Measurements from ENCODE around the gene ZNF326.
"Not testable (repeated sequence)": the region's sequence is repeated elsewhere in the genome, so short reads cannot be mapped to it uniquely, and the experiment has no call there.

ZNF326 gene

DNA sequence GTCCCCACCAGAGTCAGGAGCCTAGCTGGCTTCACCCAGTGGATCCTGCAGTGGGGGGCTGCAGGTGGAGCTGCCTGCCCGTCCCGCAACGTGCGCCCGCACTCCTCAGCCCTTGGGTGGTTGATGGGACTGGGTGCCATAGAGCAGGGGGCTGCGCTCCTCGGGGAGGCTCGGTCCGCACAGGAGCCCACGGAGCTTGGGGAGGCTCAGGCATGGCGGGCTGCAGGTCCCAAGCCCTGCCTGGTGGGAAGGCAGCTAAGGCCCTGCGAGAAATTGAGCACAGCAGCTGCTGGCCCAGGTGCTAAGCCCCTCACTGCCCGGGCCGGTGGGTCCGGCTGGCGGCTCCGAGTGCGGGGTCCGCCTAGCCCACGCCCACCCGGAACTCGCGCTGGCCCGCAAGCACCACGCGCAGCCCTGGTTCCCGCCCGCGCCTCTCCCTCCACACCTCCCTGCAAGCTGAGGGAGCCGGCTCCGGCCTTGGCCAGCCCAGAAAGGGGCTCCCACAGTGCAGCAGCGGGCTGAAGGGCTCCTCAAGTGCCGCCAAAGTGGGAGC, 10.3 kb upstream of the ZNF326 start:
- H3K27me3 Mint-ChIP-seq, H3K27ac Mint-ChIP-seq, H3K4me3 Mint-ChIP-seq, H3K9me3 Mint-ChIP-seq, H3K36me3 Mint-ChIP-seq, H3K4me1 Mint-ChIP-seq: not testable (repeated sequence)

DNA sequence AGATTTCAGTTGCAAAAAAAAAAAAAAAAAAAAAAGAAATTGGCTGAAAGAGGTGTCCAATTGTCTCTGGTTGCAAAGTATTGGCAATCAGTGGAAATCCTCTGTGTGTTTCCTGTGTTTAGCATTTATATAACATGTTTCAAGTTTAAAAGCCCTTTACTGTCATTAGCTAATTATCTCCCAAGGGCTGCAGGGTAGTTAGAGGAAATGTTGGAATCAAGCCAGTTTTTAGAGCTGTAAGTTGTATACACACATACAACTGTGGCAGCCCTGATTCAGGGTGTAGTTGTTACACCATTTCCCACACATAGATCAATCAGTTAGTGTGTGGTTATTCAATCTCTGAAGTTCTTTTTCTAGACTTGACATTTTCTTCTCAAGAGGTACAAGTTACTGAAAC, 8.9 kb upstream of the ZNF326 start:
- Mint-ChIP-seq H3K27ac (no peak overlapping the region), H3K36me3 (no peaks in the 10 kb centered on the region), H3K4me3 (no peak overlapping the region), H3K27me3 (no peaks in the 10 kb centered on the region), H3K4me1 (no peaks in the 10 kb centered on the region), H3K9me3 (no peaks in the 10 kb centered on the region)

DNA sequence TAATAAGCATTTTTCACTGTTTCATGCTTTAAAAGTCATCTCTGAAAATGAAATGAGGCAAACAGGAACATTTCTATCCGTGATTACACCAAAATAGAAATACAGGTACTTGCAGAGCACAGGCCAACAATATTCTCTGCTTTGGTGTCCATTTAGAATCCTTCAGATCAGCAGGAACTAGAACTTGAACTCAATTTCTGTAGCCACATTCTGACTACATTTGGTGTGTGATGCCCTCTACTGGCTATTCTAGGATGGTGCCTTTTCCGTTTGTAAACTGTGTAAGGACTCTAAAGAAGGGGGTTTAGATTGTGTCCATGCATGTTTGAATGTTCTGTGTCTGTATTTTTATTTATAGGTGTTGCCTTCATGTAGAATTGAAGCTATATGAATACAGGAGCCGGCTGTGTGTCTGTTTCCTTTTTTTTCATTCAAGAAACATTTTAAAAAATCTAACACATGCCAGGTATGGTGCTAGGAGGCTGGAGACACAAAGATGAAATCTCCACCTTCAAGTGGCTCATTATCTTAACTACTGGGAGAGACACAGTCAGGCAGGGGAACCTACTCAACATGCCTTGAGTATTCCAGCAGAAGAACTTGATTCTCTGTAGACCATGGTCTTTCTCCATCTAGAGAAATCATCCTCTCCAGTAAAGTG, 7.6 kb upstream of the ZNF326 start:
- Mint-ChIP-seq H3K4me3 (no peak overlapping the region), H3K4me1 (peaks cover 11% of the 10 kb centered on the region), H3K9me3 (no peaks in the 10 kb centered on the region), H3K36me3 (no peaks in the 10 kb centered on the region), H3K27me3 (no peaks in the 10 kb centered on the region), H3K27ac (no peak overlapping the region)

DNA sequence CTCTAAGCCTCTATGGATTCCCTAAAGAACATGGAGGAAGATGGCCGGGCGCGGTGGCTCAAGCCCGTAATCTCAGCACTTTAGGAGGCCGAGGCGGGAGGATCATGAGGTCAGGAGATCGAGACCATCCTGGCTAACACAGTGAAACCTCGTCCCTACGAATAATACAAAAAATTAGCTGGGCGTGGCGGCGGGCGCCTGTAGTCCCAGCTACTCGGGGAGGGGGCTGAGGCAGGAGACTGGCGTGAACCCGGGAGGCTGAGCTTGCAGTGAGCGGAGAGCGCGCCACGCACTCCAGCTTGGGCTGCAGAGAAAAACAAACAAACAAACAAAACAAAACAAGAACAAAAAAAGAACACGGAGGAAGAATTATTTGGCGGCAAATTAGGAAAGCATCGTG, 5.8 kb upstream of the ZNF326 start:
- no peaks in the 10 kb centered on the region for H3K9me3 Mint-ChIP-seq
- H3K4me1 Mint-ChIP-seq, result peaks cover 11% of the 10 kb centered on the region
- no peaks in the 10 kb centered on the region for H3K36me3 Mint-ChIP-seq
- H3K4me3 Mint-ChIP-seq, result no peak overlapping the region
- no peaks in the 10 kb centered on the region for H3K27me3 Mint-ChIP-seq
- no peak overlapping the region for H3K27ac Mint-ChIP-seq

DNA sequence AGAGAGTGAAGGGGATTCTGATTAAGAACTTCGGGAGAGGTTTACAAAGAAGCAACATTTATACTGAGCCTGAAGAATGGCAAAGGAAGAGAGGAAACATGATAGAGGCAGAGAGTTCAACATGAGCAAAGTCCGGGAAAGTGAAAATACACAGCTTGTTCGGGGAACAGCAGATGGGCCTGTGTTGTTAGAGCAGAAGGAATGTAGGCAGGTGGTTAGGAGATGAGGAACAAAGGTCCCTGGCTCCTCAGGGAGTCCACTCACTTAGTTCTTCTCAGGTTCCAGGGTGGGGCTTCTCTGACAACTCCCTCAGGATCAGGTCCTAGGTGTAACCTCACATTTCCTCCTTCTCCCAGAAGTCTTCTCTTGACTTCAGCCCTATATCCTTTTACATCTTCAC, 5.1 kb upstream of the ZNF326 start:
- no peaks in the 10 kb centered on the region for H3K27me3 Mint-ChIP-seq
- H3K36me3 Mint-ChIP-seq, result no peaks in the 10 kb centered on the region
- no peaks in the 10 kb centered on the region for H3K9me3 Mint-ChIP-seq
- peaks cover 11% of the 10 kb centered on the region for H3K4me1 Mint-ChIP-seq
- H3K4me3 Mint-ChIP-seq, result no peak overlapping the region
- no peak overlapping the region for H3K27ac Mint-ChIP-seq

DNA sequence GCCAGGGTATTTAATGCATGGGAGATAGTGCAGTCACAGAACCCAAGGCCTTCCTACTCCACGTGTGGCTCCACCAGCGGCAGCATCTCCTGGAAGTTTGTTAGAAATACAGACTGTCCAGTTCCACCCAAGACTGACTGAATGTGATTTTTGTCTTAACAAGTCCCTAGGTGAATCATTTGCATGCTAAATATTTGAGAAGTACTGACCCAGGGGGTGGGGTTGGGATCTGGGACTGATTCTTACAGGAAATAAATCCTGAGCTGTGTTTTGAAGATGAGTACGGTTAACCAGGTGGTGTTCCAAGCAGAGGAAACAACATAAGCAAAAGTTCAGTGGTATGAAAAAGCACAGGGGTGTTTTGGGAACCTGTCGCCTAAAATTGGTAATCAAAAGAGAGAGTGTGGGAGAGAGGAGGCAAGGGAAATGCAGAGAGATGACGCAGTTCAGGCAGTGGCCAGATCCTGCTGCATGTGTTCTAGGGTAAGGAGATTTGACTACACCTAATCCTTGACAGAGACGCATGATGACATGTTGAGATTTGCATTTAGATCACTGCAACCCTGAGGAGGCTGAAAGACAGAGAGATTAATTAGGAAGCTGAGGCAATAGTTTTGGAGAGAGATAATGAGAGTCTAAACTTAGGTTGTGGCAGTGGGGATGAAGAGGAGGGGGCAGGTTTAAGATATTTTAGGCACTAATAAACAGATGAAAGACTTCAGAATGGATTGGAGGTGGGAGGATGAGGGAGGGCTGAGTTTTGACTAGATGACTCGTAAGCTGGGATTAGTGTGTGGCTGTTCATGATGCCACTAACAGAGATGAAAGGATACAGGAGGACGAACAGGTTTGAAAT, 3.7 kb upstream of the ZNF326 start:
- no peak overlapping the region for H3K4me3 Mint-ChIP-seq
- no peaks in the 10 kb centered on the region for H3K9me3 Mint-ChIP-seq

DNA sequence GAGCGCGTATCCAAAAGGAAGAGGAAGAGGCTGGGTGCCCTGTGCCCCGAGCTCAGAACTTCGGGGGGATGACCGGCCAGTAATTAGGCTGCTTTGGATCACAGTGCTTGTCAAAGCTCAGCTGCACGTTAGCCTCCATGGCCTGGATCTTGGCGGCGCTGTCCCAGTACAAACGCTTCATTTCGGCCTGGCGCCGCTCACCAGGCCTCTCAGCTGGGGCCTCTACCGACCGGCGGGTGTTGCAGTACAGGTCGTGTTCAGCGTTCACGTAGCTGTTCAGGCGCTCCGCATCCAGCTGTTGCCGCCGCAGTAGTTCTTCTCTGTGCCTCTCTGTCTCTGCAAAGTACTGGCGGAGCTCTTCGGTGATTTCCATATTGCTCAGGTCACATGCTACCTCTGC, 1.4 kb upstream of the ZNF326 start:
- no peak overlapping the region for H3K27ac Mint-ChIP-seq
- H3K36me3 Mint-ChIP-seq, result peaks cover 8% of the 10 kb centered on the region
- H3K9me3 Mint-ChIP-seq, result no peaks in the 10 kb centered on the region
- no peaks in the 10 kb centered on the region for H3K27me3 Mint-ChIP-seq
- H3K4me1 Mint-ChIP-seq, result peaks cover 43% of the 10 kb centered on the region
- H3K4me3 Mint-ChIP-seq, result no peak overlapping the region

More for the DNA sequence above, 3.7 kb upstream of the ZNF326 start:
- H3K36me3 Mint-ChIP-seq, result no peaks in the 10 kb centered on the region
- no peak overlapping the region for H3K27ac Mint-ChIP-seq
- H3K27me3 Mint-ChIP-seq, result no peaks in the 10 kb centered on the region
- H3K4me1 Mint-ChIP-seq, result peaks cover 19% of the 10 kb centered on the region

DNA sequence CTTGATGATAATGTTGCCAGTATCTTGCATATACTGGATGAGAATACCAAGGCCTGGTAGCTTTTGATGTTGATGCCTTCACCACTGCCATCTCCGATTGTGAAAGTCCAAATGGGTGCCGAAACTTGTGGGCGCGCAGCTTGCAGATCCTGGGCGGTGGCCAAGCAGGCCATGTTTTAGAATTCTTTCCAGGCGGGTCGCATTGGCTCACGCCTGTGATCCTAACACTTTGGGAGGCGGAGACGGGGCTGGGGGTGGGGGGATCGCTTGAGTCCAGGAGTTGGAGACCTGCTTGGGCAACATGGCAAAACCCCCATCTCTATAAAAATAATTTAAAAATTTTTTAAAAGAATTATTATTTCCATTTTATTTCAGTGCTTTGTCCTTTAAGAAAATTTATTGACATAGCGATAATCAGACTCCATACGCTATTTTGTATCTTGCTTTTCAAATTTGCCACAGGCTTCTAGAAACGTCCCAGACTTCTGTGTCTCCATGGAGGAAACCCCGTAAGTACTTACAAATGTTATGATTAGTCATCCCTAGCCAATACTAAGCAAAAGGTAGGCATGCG, 592 bp upstream of the ZNF326 start:
- Mint-ChIP-seq H3K36me3 (peaks cover 11% of the 10 kb centered on the region), H3K4me1 (peaks cover 50% of the 10 kb centered on the region), H3K27me3 (no peaks in the 10 kb centered on the region), H3K9me3 (no peaks in the 10 kb centered on the region), H3K27ac (peak overlapping the region; percentile 97), H3K4me3 (peak overlapping the region; percentile 100)

DNA sequence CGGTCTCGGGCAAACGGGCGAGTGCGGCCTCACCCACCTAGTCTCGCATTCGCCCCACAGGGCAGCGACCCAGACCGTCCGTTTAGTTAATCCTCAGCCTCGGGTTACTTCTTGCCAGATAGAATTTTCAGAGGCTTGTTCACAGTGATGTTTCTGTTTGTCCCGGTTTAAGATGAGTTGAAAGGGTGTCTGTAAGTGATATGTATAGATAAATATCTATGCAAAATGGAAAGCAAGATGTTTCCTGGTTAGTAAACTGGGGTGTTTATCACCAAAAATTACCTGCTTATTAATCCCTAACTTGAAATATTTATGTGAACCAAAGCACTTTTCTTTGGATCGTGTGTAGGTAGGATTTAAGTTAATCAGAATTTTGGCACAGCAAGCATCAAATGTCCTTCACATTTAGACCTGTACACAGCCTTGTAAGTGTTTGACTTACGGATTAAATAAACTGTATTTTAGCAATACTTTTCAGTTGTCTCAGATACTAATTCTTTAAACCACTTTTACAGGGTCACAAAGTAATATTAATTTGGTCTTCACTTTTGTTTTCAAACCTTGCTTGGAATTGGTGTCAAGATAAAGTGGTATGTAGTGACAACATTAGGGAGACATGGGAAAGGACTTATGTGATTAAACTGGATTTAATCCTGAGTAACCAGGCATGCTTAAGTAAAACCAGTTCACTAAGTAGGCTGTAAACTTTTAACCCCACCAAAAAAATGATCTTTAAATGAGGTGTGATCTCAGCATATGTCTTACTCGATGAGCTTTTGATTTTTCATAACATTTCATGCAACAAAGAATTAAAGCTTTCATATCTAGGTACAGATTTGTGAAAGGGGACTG, 914 bp downstream of the ZNF326 start:
- peak overlapping the region; percentile 100 for H3K4me3 Mint-ChIP-seq
- peak overlapping the region; percentile 99 for H3K27ac Mint-ChIP-seq
- no peaks in the 10 kb centered on the region for H3K9me3 Mint-ChIP-seq
- no peaks in the 10 kb centered on the region for H3K27me3 Mint-ChIP-seq
- peaks cover 14% of the 10 kb centered on the region for H3K36me3 Mint-ChIP-seq
- peaks cover 63% of the 10 kb centered on the region for H3K4me1 Mint-ChIP-seq

DNA sequence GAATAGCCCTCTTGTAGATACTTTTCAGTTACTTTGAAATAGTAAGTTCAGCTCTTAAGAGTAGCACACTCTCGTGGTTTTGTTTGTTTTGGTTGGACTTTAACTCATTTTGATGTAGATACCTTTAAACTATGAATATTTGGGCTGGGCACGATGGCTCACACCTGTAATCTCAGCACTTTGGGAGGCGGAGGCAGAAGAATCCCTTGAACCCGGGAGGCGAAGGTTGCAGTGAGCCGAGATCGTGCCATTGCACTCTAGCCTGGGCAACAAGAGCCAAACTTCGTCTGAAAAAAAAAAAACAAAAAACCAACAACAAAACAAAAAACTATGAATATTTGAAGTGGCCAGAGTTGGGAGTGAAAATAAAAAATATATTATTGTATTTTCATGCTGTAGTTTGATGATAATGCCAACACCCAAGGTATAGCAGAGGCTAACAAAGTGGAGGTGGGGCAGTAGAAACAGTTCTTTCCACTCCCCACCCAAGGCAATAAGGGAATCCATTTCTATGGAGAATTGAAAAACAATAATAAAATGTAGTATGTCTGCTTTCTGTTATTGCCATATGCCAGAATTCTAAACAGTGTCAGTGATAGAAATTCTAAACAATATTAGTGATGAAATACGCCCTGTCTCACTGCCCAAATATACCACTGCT, 1.7 kb downstream of the ZNF326 start:
- Mint-ChIP-seq H3K27ac (no peak overlapping the region), H3K27me3 (no peaks in the 10 kb centered on the region), H3K36me3 (peaks cover 18% of the 10 kb centered on the region), H3K4me1 (peaks cover 65% of the 10 kb centered on the region), H3K9me3 (no peaks in the 10 kb centered on the region), H3K4me3 (peak overlapping the region; percentile 100)

DNA sequence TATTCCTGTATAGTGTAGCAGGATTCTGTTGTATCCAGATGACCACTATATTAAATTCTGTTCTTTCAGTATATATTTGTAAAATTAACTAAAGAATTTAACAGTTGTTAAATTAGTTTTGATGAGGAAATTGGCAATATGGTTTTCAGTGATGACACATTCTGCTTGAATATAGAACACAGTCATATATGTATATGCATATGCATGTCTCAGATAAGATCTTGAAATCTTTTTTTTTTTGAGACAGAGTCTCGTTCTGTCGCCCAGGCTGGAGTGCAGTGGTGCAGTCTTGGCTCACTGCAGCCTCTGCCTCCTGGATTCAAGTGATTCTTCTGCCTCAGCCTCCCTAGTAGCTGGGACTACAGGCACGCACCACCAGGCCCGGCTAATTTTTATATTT, 2.2 kb downstream of the ZNF326 start:
- not testable (repeated sequence) for H3K27me3 Mint-ChIP-seq, H3K9me3 Mint-ChIP-seq, H3K27ac Mint-ChIP-seq
- Mint-ChIP-seq H3K4me3 (peak overlapping the region; percentile 65), H3K36me3 (peaks cover 18% of the 10 kb centered on the region), H3K4me1 (peaks cover 63% of the 10 kb centered on the region)

DNA sequence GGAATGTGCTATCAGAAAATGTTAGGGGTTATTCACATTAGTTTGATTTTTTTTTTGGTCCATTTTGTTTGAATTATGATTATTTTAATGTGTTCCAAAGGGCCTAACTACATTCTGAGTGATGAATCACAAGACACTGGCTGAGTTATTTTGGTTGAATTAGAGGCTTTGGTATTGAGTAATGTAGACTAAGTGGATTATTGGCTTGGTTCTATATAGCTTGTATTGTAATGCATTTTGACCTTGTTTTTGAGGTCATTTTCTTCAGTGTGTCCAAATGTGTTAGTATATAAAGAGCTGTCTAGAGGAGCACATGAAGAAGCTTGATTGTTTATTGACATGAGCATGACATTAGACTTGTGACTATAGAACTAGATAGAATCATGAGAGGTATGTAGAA, 3.4 kb downstream of the ZNF326 start:
- peak overlapping the region; percentile 74 for H3K27ac Mint-ChIP-seq
- no peaks in the 10 kb centered on the region for H3K27me3 Mint-ChIP-seq
- peaks cover 18% of the 10 kb centered on the region for H3K36me3 Mint-ChIP-seq
- no peaks in the 10 kb centered on the region for H3K9me3 Mint-ChIP-seq
- peak overlapping the region; percentile 52 for H3K4me3 Mint-ChIP-seq
- H3K4me1 Mint-ChIP-seq, result peaks cover 65% of the 10 kb centered on the region

DNA sequence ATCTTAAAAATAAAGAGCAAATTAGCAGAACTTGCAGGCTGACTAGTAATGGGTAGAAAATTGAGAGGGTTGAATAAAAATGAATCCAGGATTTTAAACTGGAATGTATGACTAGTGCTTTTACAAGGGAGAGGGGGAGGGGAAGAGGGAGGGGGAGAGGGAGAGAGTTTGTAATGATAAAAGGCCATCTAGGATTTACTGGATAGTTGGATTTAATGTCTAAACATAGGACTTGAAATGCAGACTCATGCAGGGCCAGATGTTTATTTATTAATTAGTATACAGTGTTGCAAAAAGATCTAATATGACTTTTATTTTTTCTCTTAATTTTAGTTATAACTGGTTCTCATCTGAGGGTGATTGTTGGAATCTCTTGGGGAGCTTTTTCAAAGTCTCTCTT, 4.3 kb downstream of the ZNF326 start:
- Mint-ChIP-seq H3K36me3 (peaks cover 18% of the 10 kb centered on the region), H3K27ac (no peak overlapping the region), H3K4me3 (no peak overlapping the region), H3K9me3 (no peaks in the 10 kb centered on the region), H3K27me3 (no peaks in the 10 kb centered on the region), H3K4me1 (peaks cover 72% of the 10 kb centered on the region)

DNA sequence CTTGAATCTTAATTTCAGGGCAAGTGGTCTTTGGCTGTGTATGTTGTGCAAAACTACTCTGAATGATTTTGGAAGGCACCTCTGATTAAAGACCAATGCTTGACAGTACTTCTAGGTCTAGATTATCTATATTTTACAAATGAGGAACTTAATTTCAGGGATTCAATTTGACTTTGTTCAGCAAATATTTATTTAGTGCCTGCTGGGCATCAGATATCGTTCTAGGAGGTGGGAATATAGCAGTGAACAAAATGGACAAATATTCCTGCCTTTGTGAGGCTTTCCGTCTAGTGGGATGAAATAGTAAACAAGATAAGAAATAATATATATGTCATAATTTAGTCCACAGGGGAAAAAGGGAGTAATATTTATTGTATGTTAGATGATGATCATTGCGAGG, 4.7 kb downstream of the ZNF326 start:
- no peaks in the 10 kb centered on the region for H3K9me3 Mint-ChIP-seq
- peaks cover 74% of the 10 kb centered on the region for H3K4me1 Mint-ChIP-seq
- H3K36me3 Mint-ChIP-seq, result peaks cover 18% of the 10 kb centered on the region
- no peaks in the 10 kb centered on the region for H3K27me3 Mint-ChIP-seq
- H3K4me3 Mint-ChIP-seq, result no peak overlapping the region
- H3K27ac Mint-ChIP-seq, result no peak overlapping the region
